B cell (primary cell): Measurements from ENCODE around the gene RPS5. TPM values are rescaled to one million over a fixed set of nuclear protein-coding genes. Genes with fewer than 3 reads are reported as not detected.

ENCODE experiments used
- ATAC-seq: fragments of 200-7000 bp; cut with Tn5 transposase; one replicate; pipeline ENCODE4 v1.10.0; 2021; ENCODE audit warnings: low read depth, mild to moderate bottlenecking, moderate number of reproducible peaks, moderate library complexity
- CTCF ChIA-PET: fragments of 350-600 bp; sonication (Branson Sonifier 250); formaldehyde crosslinking; loops from one replicate; lab custom pipeline; 2021; ENCODE audit warnings: antibody characterized with exemption, inconsistent platforms; lab: Charles Lee
- POLR2A ChIA-PET: fragments of 350-600 bp; sonication (Branson Sonifier 250); formaldehyde crosslinking; loops from one replicate; lab custom pipeline; 2021; ENCODE audit warnings: antibody characterized with exemption; lab: Charles Lee
- DNase-seq: peaks from one replicate; pipeline ENCODE4 v3.0.0; 2013
- H2AFZ ChIP-seq: 2 replicates; pipeline ENCODE4 v1.6.1; 2012; ENCODE audit warnings: mild to moderate bottlenecking, low read depth, low read length; ENCODE audit not compliant: insufficient read depth, poor library complexity, severe bottlenecking
- H3K27ac ChIP-seq, 2 donors: 1 replicate in 1 of 2; 2 replicates in 1 of 2; pipeline ENCODE4 v1.5.1; 2012 to 2013; ENCODE audit warnings: low read length in 2 of 2, mild to moderate bottlenecking in 2 of 2, moderate library complexity in 1 of 2
- H3K27me3 ChIP-seq, 4 experiments: fragments of 200-600 bp in 1 of 4; sonication (generic) in 1 of 4; replicated peaks in 1 of 4; 1 replicate in 2 of 4; 2 replicates in 2 of 4; pipeline versions ENCODE4 v1.6.1 to v1.7.0; 2013 to 2016; ENCODE audit warnings: low read length in 3 of 4, mild to moderate bottlenecking in 2 of 4, mixed read lengths in 1 of 4, moderate library complexity in 1 of 4; ENCODE audit not compliant: insufficient read depth in 4 of 4, control insufficient read depth in 3 of 4; ENCODE audit errors: control extremely low read depth in 1 of 4
- H3K36me3 ChIP-seq, 2 experiments: replicated peaks in 1 of 2; 1 replicate in 1 of 2; 2 replicates in 1 of 2; pipeline versions ENCODE4 v1.6.1 to v1.7.1; 2013; ENCODE audit warnings: low read length in 1 of 2; ENCODE audit not compliant: insufficient read depth in 2 of 2, control insufficient read depth in 1 of 2; ENCODE audit errors: control extremely low read depth in 1 of 2, extremely low read depth in 1 of 2
- H3K4me1 ChIP-seq, 2 donors: fragments of 200-600 bp in 1 of 2; sonication (generic) in 1 of 2; 1 replicate in 1 of 2; 2 replicates in 1 of 2; pipeline versions ENCODE4 v1.5.1 to v1.6.1; 2013 to 2017; ENCODE audit warnings: low read length in 2 of 2; ENCODE audit not compliant: control insufficient read depth in 2 of 2, insufficient read depth in 2 of 2
- H3K4me2 ChIP-seq: replicated peaks from 2 replicates; pipeline ENCODE3; 2012; ENCODE audit warnings: mild to moderate bottlenecking, low read depth, low read length; ENCODE audit not compliant: poor library complexity, severe bottlenecking
- H3K4me3 ChIP-seq, 5 experiments: fragments of 200-600 bp in 1 of 5; sonication (generic) in 1 of 5; 1 replicate in 3 of 5; 2 replicates in 2 of 5; pipeline versions ENCODE4 v1.5.1 to v1.7.0; 2011 to 2016; ENCODE audit warnings: low read length in 4 of 5, mild to moderate bottlenecking in 4 of 5, low read depth in 2 of 5, control low read depth in 1 of 5, moderate library complexity in 1 of 5; ENCODE audit not compliant: insufficient read depth in 1 of 5; ENCODE audit errors: control extremely low read depth in 1 of 5, extremely low read depth in 1 of 5
- H3K79me2 ChIP-seq: fragments of 200-600 bp; sonication (generic); one replicate; pipeline ENCODE4 v1.6.0; 2016; ENCODE audit warnings: low read length; ENCODE audit not compliant: control insufficient read depth, insufficient read depth
- H3K9ac ChIP-seq: fragments of 200-600 bp; sonication (generic); 2 replicates; pipeline ENCODE4 v1.6.1; 2017; ENCODE audit warnings: mild to moderate bottlenecking, low read length, moderate library complexity
- H3K9me3 ChIP-seq, 3 donors: one replicate each; pipeline versions ENCODE4 v1.6.1 to v1.7.1; 2013; ENCODE audit warnings: low read length in 2 of 3; ENCODE audit not compliant: control insufficient read depth in 2 of 3, insufficient read depth in 1 of 3; ENCODE audit errors: control extremely low read depth in 1 of 3
- H4K20me1 ChIP-seq: 2 replicates; pipeline ENCODE4 v1.6.0; 2012; ENCODE audit warnings: mild to moderate bottlenecking, low read length; ENCODE audit not compliant: insufficient read depth, control insufficient read depth, poor library complexity, severe bottlenecking
- H3K27ac Mint-ChIP-seq: one replicate; pipeline ENCODE4 v1.8.0; 2021; ENCODE audit warnings: mixed read lengths
- H3K27me3 Mint-ChIP-seq: one replicate; pipeline ENCODE4 v1.8.0; 2021; ENCODE audit warnings: mixed read lengths
- H3K4me1 Mint-ChIP-seq: one replicate; pipeline ENCODE4 v1.8.0; 2021; ENCODE audit warnings: mixed read lengths
- H3K4me3 Mint-ChIP-seq: one replicate; pipeline ENCODE4 v1.8.0; 2021; ENCODE audit warnings: mixed read lengths
- H3K9me3 Mint-ChIP-seq: one replicate; pipeline ENCODE4 v1.8.0; 2022; ENCODE audit warnings: mixed read lengths; ENCODE audit not compliant: insufficient read depth
- CTCF ChIP-seq: fragments of 200-600 bp; IDR thresholded peaks from one replicate; pipeline ENCODE4 v1.8.0; 2022; ENCODE audit warnings: antibody characterized with exemption, mild to moderate bottlenecking
- EZH2 ChIP-seq: IDR thresholded peaks from 2 replicates; pipeline ENCODE4 v1.6.1; 2012; ENCODE audit warnings: borderline replicate concordance, low read depth, mild to moderate bottlenecking, moderate library complexity, low read length; ENCODE audit not compliant: insufficient read depth, poor library complexity, severe bottlenecking
- WGBS: methylation state at CpG from one replicate; pipeline ENCODE4 v1.1.5; 2013; ENCODE audit warnings: missing lambda C conversion rate; ENCODE audit not compliant: insufficient coverage; 5-methylcytosine and 5-hydroxymethylcytosine counted together
- intact Hi-C: fragments of 100-400 bp; cut with micrococcal nuclease; formaldehyde crosslinking; loops from one replicate; pipeline ENCODE4 v1.10.0; 2022
- polyA plus RNA-seq: library from polyadenylated mRNA; depleted of rRNA; stranded (reverse); fragments of >200 nt; gene quantifications from 2 replicates; pipeline ENCODE4 v1.2.3, GENCODE V29; 2012
- total RNA-seq, 2 donors: library from RNA; stranded (reverse); fragments of 120-200 nt in 1 of 2; gene quantifications; 1 replicate in 1 of 2; 2 replicates in 1 of 2; pipeline versions ENCODE4 v1.2.3 to v1.2.4, GENCODE V29; 2013 to 2022

RPS5 gene
- total and polyA plus RNA-seq, 2 donors (not counting 1 experiment from before 2014, with no cell fraction given): 1,311 to 4,330 TPM

DNA sequence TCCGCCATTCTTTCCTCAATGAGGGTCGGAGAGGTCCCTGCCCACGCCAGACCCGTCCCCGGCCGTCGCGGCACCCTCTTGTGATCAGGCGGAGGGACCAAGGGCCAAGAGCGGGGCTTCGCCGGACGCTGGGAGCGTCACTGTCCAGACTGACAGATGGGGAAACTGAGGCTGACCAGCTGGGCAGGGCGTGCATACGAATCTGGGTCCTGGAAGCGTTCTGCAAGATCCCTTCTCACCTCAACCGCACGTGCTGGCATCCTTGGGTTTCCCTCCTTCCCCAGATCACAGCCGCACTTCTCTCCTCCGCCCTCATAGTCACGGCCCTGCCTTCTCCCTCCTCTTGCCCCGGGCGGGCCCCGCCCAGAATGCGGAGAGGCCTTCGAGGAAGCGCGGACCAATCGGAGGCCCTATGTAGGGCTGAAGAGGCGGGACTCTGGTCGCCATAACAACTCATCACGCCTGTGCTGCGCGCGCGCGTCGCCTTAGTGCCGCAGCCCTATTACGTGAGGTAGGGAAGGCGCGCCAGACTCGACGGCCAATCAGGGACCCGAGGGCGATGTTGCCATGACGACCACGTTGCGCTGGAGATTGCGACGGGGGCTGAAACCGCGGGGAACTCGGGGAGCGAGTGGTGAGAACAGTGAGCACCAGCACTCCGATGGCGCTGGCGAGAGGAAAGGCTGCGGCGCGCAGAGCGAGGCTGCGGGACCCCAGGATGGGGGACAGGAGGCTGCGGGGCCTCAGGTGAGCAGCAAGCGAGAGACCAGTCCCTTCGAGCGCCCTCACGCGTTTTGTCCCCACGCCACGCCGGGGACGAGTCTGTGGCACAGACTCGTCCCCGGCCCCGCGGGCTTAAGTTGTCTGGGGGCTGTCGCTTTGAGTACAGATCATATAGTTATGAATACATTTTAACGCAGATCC is 14.1 kb downstream of the RPS5 start:
- intact Hi-C loops: loop anchor here (1.0 to 2.0 kb wide), 10 partner anchors 14 to 218 kb away; partner anchors contain the start of genes ERVK3-1, MZF1, RPS5 and ZNF132
- 6% methylated on average over 66 of the region's 80 CpGs for WGBS
- no peaks in the 10 kb centered on the region for H3K36me3 ChIP-seq
- peak overlapping the region; percentile 99 for H3K4me2 ChIP-seq
- peak overlapping the region; percentile 62 to 87 for H3K27ac ChIP-seq
- ATAC-seq: peak; percentile 97
- peaks cover 2% of the 10 kb centered on the region for H3K79me2 ChIP-seq
- peak overlapping the region; percentile 84 for H2AFZ ChIP-seq
- TF ChIP-seq EZH2 (no peak), CTCF (no peak)
- CTCF ChIA-PET: no interaction called here
- H3K4me1 Mint-ChIP-seq: peaks cover 7% of the 10 kb centered on the region
- H3K27me3 Mint-ChIP-seq: peaks cover 3% of the 10 kb centered on the region
- H3K9ac ChIP-seq: peak overlapping the region; percentile 70
- no peaks in the 10 kb centered on the region for H4K20me1 ChIP-seq
- peak overlapping the region; percentile 89 for H3K4me3 Mint-ChIP-seq
- POLR2A ChIA-PET: interaction anchor here (0.7 kb wide), 1 partner anchor 8 kb away, joined by 3 read pairs; the partner anchor contains the start of gene ZNF584
- peaks cover 0 to 7% (median 0%) of the 10 kb centered on the region in 3 donors for H3K9me3 ChIP-seq
- H3K4me3 ChIP-seq: peak overlapping the region; percentile 32 to 69 (median 64)
- H3K27ac Mint-ChIP-seq: peak overlapping the region; percentile 91
- H3K9me3 Mint-ChIP-seq: no peaks in the 10 kb centered on the region
- H3K27me3 ChIP-seq: peaks cover 0 to 19% (median 7%) of the 10 kb centered on the region in 4 experiments
- peak; percentile 100 for DNase-seq
- H3K4me1 ChIP-seq: peaks cover 7 to 15% of the 10 kb centered on the region in 2 donors
